ENCODE results near the gene TULP3. TPM values are rescaled to one million over a fixed set of nuclear protein-coding genes. Genes with fewer than 3 reads are reported as not detected.

TULP3 gene
- total and polyA plus RNA-seq, 3 donors from 2014 or later, result 20.5 to 29.2 (median 26.5) TPM

DNA sequence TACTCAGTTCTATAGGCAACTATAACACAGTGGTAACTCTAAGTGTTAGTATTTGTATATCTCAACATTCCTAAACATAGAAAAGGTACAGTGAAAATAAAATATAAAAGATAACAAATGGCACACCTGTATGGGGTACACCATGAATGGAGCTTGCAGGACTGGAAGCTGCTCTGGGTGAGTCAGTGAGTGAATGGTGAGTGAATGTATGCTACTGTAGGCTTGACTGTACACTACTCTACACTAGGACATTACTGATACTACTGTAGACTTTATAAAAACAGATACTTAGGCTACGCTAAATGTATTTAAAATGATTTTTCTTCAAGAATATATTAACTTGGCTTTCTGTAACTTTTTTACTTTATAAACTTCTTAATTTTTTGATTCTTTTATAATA, 94.0 kb downstream of the TULP3 start:
- Histone ChIP-seq H3K36me3 (ENCODE audit: low read depth, missing control alignments) (no peaks in the 10 kb centered on the region), H3K4me3 (no peak overlapping the region), H3K27me3 (no peaks in the 10 kb centered on the region), H3K27ac (no peak overlapping the region), H3K9me3 (no peaks in the 10 kb centered on the region), H3K4me1 (peaks cover 4% of the 10 kb centered on the region)
- TF ChIP-seq, protein P1, sequence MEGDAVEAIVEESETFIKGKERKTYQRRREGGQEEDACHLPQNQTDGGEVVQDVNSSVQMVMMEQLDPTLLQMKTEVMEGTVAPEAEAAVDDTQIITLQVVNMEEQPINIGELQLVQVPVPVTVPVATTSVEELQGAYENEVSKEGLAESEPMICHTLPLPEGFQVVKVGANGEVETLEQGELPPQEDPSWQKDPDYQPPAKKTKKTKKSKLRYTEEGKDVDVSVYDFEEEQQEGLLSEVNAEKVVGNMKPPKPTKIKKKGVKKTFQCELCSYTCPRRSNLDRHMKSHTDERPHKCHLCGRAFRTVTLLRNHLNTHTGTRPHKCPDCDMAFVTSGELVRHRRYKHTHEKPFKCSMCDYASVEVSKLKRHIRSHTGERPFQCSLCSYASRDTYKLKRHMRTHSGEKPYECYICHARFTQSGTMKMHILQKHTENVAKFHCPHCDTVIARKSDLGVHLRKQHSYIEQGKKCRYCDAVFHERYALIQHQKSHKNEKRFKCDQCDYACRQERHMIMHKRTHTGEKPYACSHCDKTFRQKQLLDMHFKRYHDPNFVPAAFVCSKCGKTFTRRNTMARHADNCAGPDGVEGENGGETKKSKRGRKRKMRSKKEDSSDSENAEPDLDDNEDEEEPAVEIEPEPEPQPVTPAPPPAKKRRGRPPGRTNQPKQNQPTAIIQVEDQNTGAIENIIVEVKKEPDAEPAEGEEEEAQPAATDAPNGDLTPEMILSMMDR (IDR thresholded peaks at IDR 0.05), result no peak
- no peak for TF ChIP-seq POLR2A (IDR thresholded peaks at IDR 0.05)
- WGBS, 2 donors, result 89 to 96% methylated on average over 1 of the region's 1 CpG
- intact Hi-C loops (cut with DNase I; ENCODE audit: low total_unique reads), result no loop called here
- no peak for DNase-seq

- 76 to 84% methylated on average over 3 of the region's 3 CpGs for WGBS, 2 donors
- Histone ChIP-seq H3K27me3 (no peaks in the 10 kb centered on the region), H3K9me3 (no peaks in the 10 kb centered on the region), H3K4me3 (no peak overlapping the region), H3K4me1 (peaks cover 4% of the 10 kb centered on the region), H3K27ac (no peak overlapping the region), H3K36me3 (ENCODE audit: low read depth, missing control alignments) (no peaks in the 10 kb centered on the region)
- DNase-seq, result no peak
- intact Hi-C loops (cut with DNase I; ENCODE audit: low total_unique reads), result no loop called here
- TF ChIP-seq, protein P1 (IDR thresholded peaks at IDR 0.05), result no peak
- TF ChIP-seq POLR2A (IDR thresholded peaks at IDR 0.05), result no peak
Observed at GRCh38 chr12:2986876-2987275, 96.2 kb downstream of the TULP3 start.

- Histone ChIP-seq H3K27me3 (no peaks in the 10 kb centered on the region), H3K36me3 (ENCODE audit: low read depth, missing control alignments) (no peaks in the 10 kb centered on the region), H3K4me3 (no peak overlapping the region), H3K4me1 (no peaks in the 10 kb centered on the region), H3K27ac (no peak overlapping the region), H3K9me3 (no peaks in the 10 kb centered on the region)
- WGBS, 2 donors, result 94 to 100% methylated on average over 5 of the region's 5 CpGs
- no peak for TF ChIP-seq POLR2A (IDR thresholded peaks at IDR 0.05)
- TF ChIP-seq, protein P1 (IDR thresholded peaks at IDR 0.05), result no peak
- DNase-seq, result no peak
- intact Hi-C loops (cut with DNase I; ENCODE audit: low total_unique reads), result no loop called here
Observed at GRCh38 chr12:2988494-2988893, 97.8 kb downstream of the TULP3 start.

Small RNA genes lying within 50 kb of the gene (small RNA-seq; reads per million reads assigned to genes)
- 0 reads per million in 2 donors for gene RNU6-1315P

Other genes starting within 250 kb of the TULP3 start
- gene FKBP4, start 95.9 kb upstream of the TULP3 start, total RNA-seq, result 10 to 100 TPM; 64.2 to 74.9 TPM
- 154 TPM for gene FKBP4, start 95.9 kb upstream of the TULP3 start, polyA plus RNA-seq (ENCODE audit: insufficient read depth, low read depth, low replicate concordance)
- gene ITFG2, start 78.2 kb upstream of the TULP3 start, total RNA-seq, result 10 to 100 TPM; 54.1 to 69.4 TPM
- 32.6 TPM for gene ITFG2, start 78.2 kb upstream of the TULP3 start, polyA plus RNA-seq (ENCODE audit: insufficient read depth, low read depth, low replicate concordance)
- 10 to 100 TPM in 1 of 2 donors, 1 to 10 TPM in 1; 2.6 to 10.6 TPM for gene NRIP2, start 55.9 kb upstream of the TULP3 start, total RNA-seq
- gene NRIP2, start 55.9 kb upstream of the TULP3 start, polyA plus RNA-seq (ENCODE audit: insufficient read depth, low read depth, low replicate concordance), result 2.8 TPM
- gene TEX52, start 33.9 kb upstream of the TULP3 start, total RNA-seq, result 1 to 10 TPM in 1 of 2 donors, under 1 TPM in 1; 0.81 to 4.7 TPM
- gene TEX52, start 33.9 kb upstream of the TULP3 start, polyA plus RNA-seq (ENCODE audit: insufficient read depth, low read depth, low replicate concordance), result 11.4 TPM
- 10 to 100 TPM; 18.1 to 32.3 TPM for gene FOXM1, start 13.7 kb upstream of the TULP3 start, total RNA-seq
- gene FOXM1, start 13.7 kb upstream of the TULP3 start, polyA plus RNA-seq (ENCODE audit: insufficient read depth, low read depth, low replicate concordance), result 59.7 TPM
- 10 to 100 TPM; 21.6 to 22.8 TPM for gene RHNO1, start 13.7 kb upstream of the TULP3 start, total RNA-seq
- gene RHNO1, start 13.7 kb upstream of the TULP3 start, polyA plus RNA-seq (ENCODE audit: insufficient read depth, low read depth, low replicate concordance), result 26.1 TPM
- gene TEAD4, start 68.5 kb downstream of the TULP3 start, total RNA-seq, result 10 to 100 TPM; 10.9 to 16.1 TPM
- gene TEAD4, start 68.5 kb downstream of the TULP3 start, polyA plus RNA-seq (ENCODE audit: insufficient read depth, low read depth, low replicate concordance), result 9.7 TPM
- 10 to 100 TPM; 19.8 to 23.5 TPM for gene TSPAN9, start 186.5 kb downstream of the TULP3 start, total RNA-seq
- gene TSPAN9, start 186.5 kb downstream of the TULP3 start, polyA plus RNA-seq (ENCODE audit: insufficient read depth, low read depth, low replicate concordance), result 14.2 TPM